ENCODE results near the gene CUBN.

Gene CUBN

GRCh38 chr10:16809074-16809718 lies 320.4 kb downstream of the CUBN start:
- DNase-seq = no peak

GRCh38 chr10:16804123-16804522 lies 325.5 kb downstream of the CUBN start:
- DNase-seq = no peak

- DNase-seq = no peak
These were observed 326.1 kb downstream of the CUBN start for GRCh38 chr10:16803464-16803863.

GRCh38 chr10:16799621-16800020 lies 330.0 kb downstream of the CUBN start:
- no peak for DNase-seq

- DNase-seq = no peak
These were observed 331.0 kb downstream of the CUBN start for GRCh38 chr10:16798571-16798970.

GRCh38 chr10:16795410-16796073 lies 334.1 kb downstream of the CUBN start:
- no peak for DNase-seq

- no peak for DNase-seq
These were observed 335.6 kb downstream of the CUBN start for GRCh38 chr10:16794005-16794404.

GRCh38 chr10:16792675-16793074 lies 336.9 kb downstream of the CUBN start:
- no peak for DNase-seq

- DNase-seq = no peak
These were observed 339.8 kb downstream of the CUBN start for GRCh38 chr10:16789765-16790164.

- no peak for DNase-seq
These were observed 340.4 kb downstream of the CUBN start for GRCh38 chr10:16789261-16789660.

- no peak for DNase-seq
These were observed 340.8 kb downstream of the CUBN start for GRCh38 chr10:16788778-16789177.

GRCh38 chr10:16788125-16788524 lies 341.5 kb downstream of the CUBN start:
- no peak for DNase-seq

- no peak for DNase-seq
These were observed 342.2 kb downstream of the CUBN start for GRCh38 chr10:16787361-16787791.

- no peak for DNase-seq
These were observed 349.2 kb downstream of the CUBN start for GRCh38 chr10:16780338-16780880.

- no peak for DNase-seq
These were observed 350.2 kb downstream of the CUBN start for GRCh38 chr10:16779384-16779915.

GRCh38 chr10:16777473-16778370 lies 351.9 kb downstream of the CUBN start:
- DNase-seq = peak; percentile 15

- no peak for DNase-seq
These were observed 352.7 kb downstream of the CUBN start for GRCh38 chr10:16776896-16777295.
